ENCODE results near the gene ANKHD1. TPM values are rescaled to one million over a fixed set of nuclear protein-coding genes. Genes with fewer than 3 reads are reported as not detected.

ANKHD1 gene
- total and polyA plus RNA-seq, 9 of the 15 experiments (the other 6 are each of a cell fraction or from before 2014, with no cell fraction given) = 38.9 to 138 (median 78.7) TPM

DNA sequence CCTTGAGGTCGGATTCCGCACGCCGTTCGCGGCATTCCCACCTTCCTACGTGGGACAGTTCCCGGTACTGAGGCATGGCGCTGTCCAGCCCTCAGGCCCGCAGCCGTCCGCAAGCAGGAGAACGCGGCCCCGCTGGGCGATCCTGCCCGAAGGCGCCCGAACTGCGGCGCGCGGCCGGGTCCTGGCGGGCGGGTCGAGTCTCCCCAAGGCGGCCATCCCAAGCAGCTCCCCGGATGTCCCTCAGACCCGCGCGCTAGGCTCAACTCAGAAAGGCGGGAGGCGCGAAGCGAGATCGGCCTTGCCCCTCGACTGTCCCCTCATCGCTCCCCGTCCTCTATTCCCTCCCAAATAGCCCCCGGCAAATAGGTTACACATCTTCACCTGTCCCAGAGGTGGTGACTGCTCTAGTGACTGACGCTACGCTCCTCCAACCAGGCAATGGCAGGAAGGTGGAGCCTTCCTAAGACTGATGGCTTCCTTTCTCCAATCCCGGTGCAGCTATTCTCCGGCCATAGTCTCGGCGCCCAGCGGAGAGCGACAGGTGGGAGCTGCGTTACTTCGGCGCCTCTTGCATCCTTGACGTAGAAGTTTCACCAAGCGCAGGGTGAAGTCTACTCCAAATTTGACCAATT is 787 bp upstream of the ANKHD1 start (continued):
- TF ChIP-seq, protein P1, sequence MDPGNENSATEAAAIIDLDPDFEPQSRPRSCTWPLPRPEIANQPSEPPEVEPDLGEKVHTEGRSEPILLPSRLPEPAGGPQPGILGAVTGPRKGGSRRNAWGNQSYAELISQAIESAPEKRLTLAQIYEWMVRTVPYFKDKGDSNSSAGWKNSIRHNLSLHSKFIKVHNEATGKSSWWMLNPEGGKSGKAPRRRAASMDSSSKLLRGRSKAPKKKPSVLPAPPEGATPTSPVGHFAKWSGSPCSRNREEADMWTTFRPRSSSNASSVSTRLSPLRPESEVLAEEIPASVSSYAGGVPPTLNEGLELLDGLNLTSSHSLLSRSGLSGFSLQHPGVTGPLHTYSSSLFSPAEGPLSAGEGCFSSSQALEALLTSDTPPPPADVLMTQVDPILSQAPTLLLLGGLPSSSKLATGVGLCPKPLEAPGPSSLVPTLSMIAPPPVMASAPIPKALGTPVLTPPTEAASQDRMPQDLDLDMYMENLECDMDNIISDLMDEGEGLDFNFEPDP (CRISPR knock-in tag; IDR thresholded peaks at IDR 0.05) = no peak
- TF ChIP-seq CEBPB (tag; IDR thresholded peaks at IDR 0.05) (no peak), RCOR1 (IDR thresholded peaks at IDR 0.05; ENCODE audit: borderline replicate concordance in 1 of 2, low read depth in 2 of 2, low read length in 2 of 2) (peak in 1 of 2 experiments; percentile 59; a peak in 1 of 4 replicates), PTBP1 (IDR thresholded peaks at IDR 0.05; ENCODE audit: low read depth, low read length) (0 out of 2 replicates have a peak, but pooled peaks have one; percentile 27), KLF10 (CRISPR knock-in tag; IDR thresholded peaks at IDR 0.05) (no peak), E2F3 (CRISPR knock-in tag; IDR thresholded peaks at IDR 0.05) (peak; percentile 82; the same call in 1 of the 2 replicates), CREB1 (IDR thresholded peaks at IDR 0.05) (no peak; the same call in 1 of the 2 replicates), CREB1 (CRISPR knock-in tag; IDR thresholded peaks at IDR 0.05) (peak; percentile 63; the same call in 1 of the 2 replicates), FUS (optimal IDR thresholded peaks at IDR 0.05; ENCODE audit: low read depth, low read length) (no peak), ZNF263 (CRISPR knock-in tag; IDR thresholded peaks at IDR 0.05; ENCODE audit: borderline replicate concordance) (peak; percentile 72; the same call in 1 of the 2 replicates), MIER1 (IDR thresholded peaks at IDR 0.05; ENCODE audit: low read depth) (peak; percentile 84)
- TF ChIP-seq, protein P2, sequence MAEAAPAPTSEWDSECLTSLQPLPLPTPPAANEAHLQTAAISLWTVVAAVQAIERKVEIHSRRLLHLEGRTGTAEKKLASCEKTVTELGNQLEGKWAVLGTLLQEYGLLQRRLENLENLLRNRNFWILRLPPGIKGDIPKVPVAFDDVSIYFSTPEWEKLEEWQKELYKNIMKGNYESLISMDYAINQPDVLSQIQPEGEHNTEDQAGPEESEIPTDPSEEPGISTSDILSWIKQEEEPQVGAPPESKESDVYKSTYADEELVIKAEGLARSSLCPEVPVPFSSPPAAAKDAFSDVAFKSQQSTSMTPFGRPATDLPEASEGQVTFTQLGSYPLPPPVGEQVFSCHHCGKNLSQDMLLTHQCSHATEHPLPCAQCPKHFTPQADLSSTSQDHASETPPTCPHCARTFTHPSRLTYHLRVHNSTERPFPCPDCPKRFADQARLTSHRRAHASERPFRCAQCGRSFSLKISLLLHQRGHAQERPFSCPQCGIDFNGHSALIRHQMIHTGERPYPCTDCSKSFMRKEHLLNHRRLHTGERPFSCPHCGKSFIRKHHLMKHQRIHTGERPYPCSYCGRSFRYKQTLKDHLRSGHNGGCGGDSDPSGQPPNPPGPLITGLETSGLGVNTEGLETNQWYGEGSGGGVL (CRISPR knock-in tag; IDR thresholded peaks at IDR 0.05) = no peak
- TF ChIP-seq, protein P3, sequence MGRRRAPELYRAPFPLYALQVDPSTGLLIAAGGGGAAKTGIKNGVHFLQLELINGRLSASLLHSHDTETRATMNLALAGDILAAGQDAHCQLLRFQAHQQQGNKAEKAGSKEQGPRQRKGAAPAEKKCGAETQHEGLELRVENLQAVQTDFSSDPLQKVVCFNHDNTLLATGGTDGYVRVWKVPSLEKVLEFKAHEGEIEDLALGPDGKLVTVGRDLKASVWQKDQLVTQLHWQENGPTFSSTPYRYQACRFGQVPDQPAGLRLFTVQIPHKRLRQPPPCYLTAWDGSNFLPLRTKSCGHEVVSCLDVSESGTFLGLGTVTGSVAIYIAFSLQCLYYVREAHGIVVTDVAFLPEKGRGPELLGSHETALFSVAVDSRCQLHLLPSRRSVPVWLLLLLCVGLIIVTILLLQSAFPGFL (CRISPR knock-in tag; IDR thresholded peaks at IDR 0.05) = no peak
- TF ChIP-seq, protein P4, sequence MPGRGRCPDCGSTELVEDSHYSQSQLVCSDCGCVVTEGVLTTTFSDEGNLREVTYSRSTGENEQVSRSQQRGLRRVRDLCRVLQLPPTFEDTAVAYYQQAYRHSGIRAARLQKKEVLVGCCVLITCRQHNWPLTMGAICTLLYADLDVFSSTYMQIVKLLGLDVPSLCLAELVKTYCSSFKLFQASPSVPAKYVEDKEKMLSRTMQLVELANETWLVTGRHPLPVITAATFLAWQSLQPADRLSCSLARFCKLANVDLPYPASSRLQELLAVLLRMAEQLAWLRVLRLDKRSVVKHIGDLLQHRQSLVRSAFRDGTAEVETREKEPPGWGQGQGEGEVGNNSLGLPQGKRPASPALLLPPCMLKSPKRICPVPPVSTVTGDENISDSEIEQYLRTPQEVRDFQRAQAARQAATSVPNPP (IDR thresholded peaks at IDR 0.05; ENCODE audit: borderline replicate concordance, insufficient read depth, insufficient read length) = no peak
- TF ChIP-seq, protein P5, sequence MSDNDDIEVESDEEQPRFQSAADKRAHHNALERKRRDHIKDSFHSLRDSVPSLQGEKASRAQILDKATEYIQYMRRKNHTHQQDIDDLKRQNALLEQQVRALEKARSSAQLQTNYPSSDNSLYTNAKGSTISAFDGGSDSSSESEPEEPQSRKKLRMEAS (CRISPR knock-in tag; IDR thresholded peaks at IDR 0.05) = peak; percentile 87
- TF ChIP-seq, protein P6, sequence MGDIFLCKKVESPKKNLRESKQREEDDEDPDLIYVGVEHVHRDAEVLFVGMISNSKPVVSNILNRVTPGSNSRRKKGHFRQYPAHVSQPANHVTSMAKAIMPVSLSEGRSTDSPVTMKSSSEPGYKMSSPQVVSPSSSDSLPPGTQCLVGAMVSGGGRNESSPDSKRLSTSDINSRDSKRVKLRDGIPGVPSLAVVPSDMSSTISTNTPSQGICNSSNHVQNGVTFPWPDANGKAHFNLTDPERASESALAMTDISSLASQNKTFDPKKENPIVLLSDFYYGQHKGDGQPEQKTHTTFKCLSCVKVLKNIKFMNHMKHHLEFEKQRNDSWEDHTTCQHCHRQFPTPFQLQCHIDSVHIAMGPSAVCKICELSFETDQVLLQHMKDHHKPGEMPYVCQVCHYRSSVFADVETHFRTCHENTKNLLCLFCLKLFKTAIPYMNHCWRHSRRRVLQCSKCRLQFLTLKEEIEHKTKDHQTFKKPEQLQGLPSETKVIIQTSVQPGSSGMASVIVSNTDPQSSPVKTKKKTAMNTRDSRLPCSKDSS (IDR thresholded peaks at IDR 0.05; ENCODE audit: low read depth, partially characterized antibody) = no peak
- TF ChIP-seq, protein P7, sequence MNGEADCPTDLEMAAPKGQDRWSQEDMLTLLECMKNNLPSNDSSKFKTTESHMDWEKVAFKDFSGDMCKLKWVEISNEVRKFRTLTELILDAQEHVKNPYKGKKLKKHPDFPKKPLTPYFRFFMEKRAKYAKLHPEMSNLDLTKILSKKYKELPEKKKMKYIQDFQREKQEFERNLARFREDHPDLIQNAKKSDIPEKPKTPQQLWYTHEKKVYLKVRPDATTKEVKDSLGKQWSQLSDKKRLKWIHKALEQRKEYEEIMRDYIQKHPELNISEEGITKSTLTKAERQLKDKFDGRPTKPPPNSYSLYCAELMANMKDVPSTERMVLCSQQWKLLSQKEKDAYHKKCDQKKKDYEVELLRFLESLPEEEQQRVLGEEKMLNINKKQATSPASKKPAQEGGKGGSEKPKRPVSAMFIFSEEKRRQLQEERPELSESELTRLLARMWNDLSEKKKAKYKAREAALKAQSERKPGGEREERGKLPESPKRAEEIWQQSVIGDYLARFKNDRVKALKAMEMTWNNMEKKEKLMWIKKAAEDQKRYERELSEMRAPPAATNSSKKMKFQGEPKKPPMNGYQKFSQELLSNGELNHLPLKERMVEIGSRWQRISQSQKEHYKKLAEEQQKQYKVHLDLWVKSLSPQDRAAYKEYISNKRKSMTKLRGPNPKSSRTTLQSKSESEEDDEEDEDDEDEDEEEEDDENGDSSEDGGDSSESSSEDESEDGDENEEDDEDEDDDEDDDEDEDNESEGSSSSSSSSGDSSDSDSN (IDR thresholded peaks at IDR 0.05; ENCODE audit: borderline replicate concordance in 1 of 2, low read depth in 2 of 2, low read length in 2 of 2) = peak; percentile 96 to 99; a peak in 3 of 4 replicates
